ENCODE measurements around the gene SULT1C2. TPM values are rescaled to one million over a fixed set of nuclear protein-coding genes. Genes with fewer than 3 reads are reported as not detected.
A peak's percentile ranks its signal among the peaks of the same experiment; 100 is the strongest.

Gene SULT1C2
- total and polyA plus RNA-seq, 2 of the 4 experiments (the other 2 are of a cell fraction), result 0.09 TPM; not detected in 1

DNA sequence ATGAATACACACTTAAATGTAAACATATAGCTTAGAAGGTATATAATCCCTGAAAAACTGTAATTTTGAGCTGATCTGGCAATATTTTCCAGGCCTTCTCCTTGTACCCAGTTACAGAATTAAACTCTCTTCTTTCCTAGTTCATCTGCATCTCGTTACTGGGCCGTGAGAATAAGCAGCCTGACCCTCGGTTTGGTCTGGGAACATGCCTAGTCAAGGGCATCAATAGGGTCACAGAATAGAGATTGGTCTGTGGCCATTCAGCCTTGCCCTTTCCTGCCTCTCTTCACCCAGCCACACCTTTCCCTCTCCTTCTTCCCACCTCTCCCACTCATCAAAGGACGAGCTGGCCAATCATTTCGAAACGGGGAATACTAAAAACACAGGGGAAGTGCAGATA, 27.3 kb downstream of the SULT1C2 start:
- CTCF ChIA-PET, result no interaction called here
- Histone ChIP-seq H3K56ac (ENCODE audit: extremely low read depth, insufficient read depth, low read length) (no peak overlapping the region), H3K9me3 (ENCODE audit: control insufficient read depth, insufficient read depth, low read length) (no peaks in the 10 kb centered on the region; the same call in 1 of the 2 replicates), H3K4me1 (ENCODE audit: control insufficient read depth, insufficient read depth, low read length) (no peaks in the 10 kb centered on the region), H2BK15ac (ENCODE audit: low read depth, low read length) (no peak overlapping the region), H4K20me1 (ENCODE audit: insufficient read depth, low read length) (no peaks in the 10 kb centered on the region), H3K4me3 (ENCODE audit: insufficient read depth, low read depth, low read length) (no peak overlapping the region), H3K23ac (ENCODE audit: low read depth, low read length) (no peak overlapping the region), H3K9me1 (ENCODE audit: insufficient read depth, low read length) (no peaks in the 10 kb centered on the region), H3K27me3 (ENCODE audit: control insufficient read depth, insufficient read depth, low read length) (no peaks in the 10 kb centered on the region; the same call in 1 of the 2 replicates), H3K9ac (ENCODE audit: low read depth, low read length) (no peak overlapping the region), H3K18ac (ENCODE audit: low read depth, low read length) (no peak overlapping the region), H2BK5ac (ENCODE audit: low read depth, low read length, poor library complexity, severe bottlenecking) (no peak overlapping the region), H2BK20ac (ENCODE audit: low read depth, low read length) (no peak overlapping the region), H2AK5ac (ENCODE audit: low read depth, low read length) (no peak overlapping the region), H3K4ac (ENCODE audit: low read depth, low read length) (no peak overlapping the region), H2AK9ac (replicated peaks; ENCODE audit: low read depth, low read length, poor library complexity) (no peak overlapping the region), H3K4me2 (ENCODE audit: low read depth, low read length) (no peak overlapping the region), H3K36me3 (ENCODE audit: control insufficient read depth, insufficient read depth, low read length) (no peaks in the 10 kb centered on the region), H3K14ac (replicated peaks; ENCODE audit: low read depth, low read length) (no peak overlapping the region), H2AFZ (replicated peaks; ENCODE audit: low read length, poor library complexity) (no peak overlapping the region), H2BK120ac (ENCODE audit: low read depth, low read length) (no peak overlapping the region), H4K91ac (ENCODE audit: insufficient read depth, low read depth, low read length) (no peak overlapping the region), H4K5ac (ENCODE audit: low read depth, low read length) (no peak overlapping the region), H3K27ac (ENCODE audit: insufficient read depth, low read length) (no peak overlapping the region), H3K79me1 (ENCODE audit: low read depth in 1 of 2, low read length in 2 of 2) (no peaks in the 10 kb centered on the region), H4K8ac (ENCODE audit: low read depth in 2 of 2, low read length in 2 of 2) (no peak overlapping the region)
- ATAC-seq (ENCODE audit: low read depth), result no peak
- TF ChIP-seq MAFK (IDR thresholded peaks at IDR 0.05; ENCODE audit: low read depth, low read length) (peak; percentile 40; the same call in 1 of the 2 replicates), MXI1 (IDR thresholded peaks at IDR 0.05; ENCODE audit: borderline replicate concordance, low read depth, low read length) (no peak)
- in situ Hi-C loops (cut with MboI; ENCODE audit: low sequenced_read_pairs), result no loop called here
- DNase-seq, result no peak
- no CpG with 5 or more reads among the region's 6 CpGs for WGBS, 2 experiments (ENCODE audit: extremely low coverage in 2 of 2, insufficient read length in 1 of 2)
- BruUV-seq (replicated peaks), result no TSS peak
- POLR2A ChIA-PET (ENCODE audit: unreplicated experiment), result no interaction called here
- intact Hi-C loops (cut with micrococcal nuclease), result no loop called here
- dilution Hi-C loops (cut with HindIII; ENCODE audit: low sequenced_read_pairs, unreplicated experiment), result no loop called here
